Esophagus squamous epithelium (tissue), 4 donors: Measurements from ENCODE around the gene PREP.

Source experiments
- CTCF ChIP-seq, 6 experiments: fragments of 450-650 bp in 4 of 6; fragments of 200-600 bp in 2 of 6; sonication (generic) in 2 of 6; IDR thresholded peaks; one replicate each; pipeline ENCODE4 v1.5.1; 2016 to 2019; ENCODE audit warnings: antibody characterized with exemption in 6 of 6, mild to moderate bottlenecking in 4 of 6, moderate library complexity in 4 of 6
- POLR2A ChIP-seq, 4 donors: fragments of 450-650 bp; IDR thresholded peaks; one replicate each; pipeline ENCODE4 v1.6.1; 2017; ENCODE audit warnings: antibody characterized with exemption in 4 of 4, mild to moderate bottlenecking in 4 of 4, moderate library complexity in 3 of 4

DNA sequence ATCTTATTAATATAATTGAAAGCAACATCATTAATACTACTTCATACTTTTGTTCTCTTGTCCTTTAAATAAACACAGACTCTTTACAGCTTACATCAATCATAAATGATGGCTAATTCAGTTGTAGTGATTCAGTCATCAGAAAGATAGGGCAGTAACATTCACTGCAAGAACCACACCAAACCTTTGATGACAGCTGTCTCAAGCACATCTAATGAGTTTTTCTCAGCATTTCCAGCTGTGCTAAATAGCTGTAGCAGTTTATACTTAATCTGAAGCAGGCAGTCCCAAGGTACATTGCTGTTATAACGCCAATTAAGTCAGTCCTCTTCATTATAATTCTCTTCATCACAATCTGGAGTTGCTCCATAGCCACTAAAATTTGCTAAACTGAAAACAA lies 45.7 kb downstream of the PREP start:
- TF ChIP-seq CTCF (IDR thresholded peaks at IDR 0.05) (no peak), POLR2A (IDR thresholded peaks at IDR 0.05) (no peak)
